Cerebellar nuclear complex (tissue), 1 donor: ENCODE measurements around the gene QRICH1.
A peak's percentile ranks its signal among the peaks of the same experiment; 100 is the strongest.

ENCODE experiments used
- DNase-seq, 2 experiments: peaks; one replicate each; lab custom pipeline; 2025; lab: John Stamatoyannopoulos, UW

The QRICH1 gene

DNA sequence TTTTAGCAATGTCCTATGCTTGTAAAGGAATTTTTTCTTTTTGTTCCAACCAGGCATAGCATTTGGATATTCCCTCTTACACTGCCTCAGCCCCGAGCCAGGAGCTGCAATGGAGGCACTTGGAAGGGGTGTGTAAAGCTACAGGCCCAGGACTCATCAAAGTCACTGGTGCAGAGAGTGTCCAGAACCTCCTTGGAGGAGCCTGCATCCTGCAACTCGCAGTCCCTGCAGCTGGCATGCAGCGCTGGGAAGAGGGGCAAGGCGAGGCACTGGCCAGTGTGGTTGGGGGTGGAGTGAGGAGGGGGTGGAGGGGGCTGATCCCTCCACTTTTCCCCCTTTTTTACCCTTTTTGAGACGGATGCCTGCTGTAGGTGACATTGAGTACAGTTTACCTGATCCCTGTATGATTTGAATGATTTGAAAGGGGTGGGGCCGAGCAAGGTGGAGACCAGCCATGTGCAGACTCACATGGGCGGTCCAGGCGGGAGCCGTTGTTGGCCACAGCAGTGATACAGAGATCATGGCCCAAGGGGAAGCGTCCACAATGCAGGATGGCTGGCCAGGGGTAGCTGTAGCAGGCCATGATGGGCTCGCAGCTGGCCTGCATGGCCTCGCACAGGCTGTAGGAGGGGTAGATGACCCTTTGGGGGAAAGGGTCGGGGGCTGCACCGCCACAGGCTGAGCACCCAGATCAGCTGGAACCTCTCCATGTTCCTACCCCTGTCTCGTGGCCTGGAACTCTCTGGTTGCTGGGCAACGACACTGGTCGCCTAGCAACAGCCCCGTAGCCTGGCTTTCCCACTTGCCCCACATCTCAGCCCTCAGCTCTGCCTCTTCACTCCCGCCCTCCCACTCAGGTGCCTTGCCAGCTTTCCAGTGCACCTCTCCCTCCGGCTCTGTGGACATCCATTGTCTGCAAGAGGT lies 95.9 kb downstream of the QRICH1 start:
- DNase-seq = no peak

DNA sequence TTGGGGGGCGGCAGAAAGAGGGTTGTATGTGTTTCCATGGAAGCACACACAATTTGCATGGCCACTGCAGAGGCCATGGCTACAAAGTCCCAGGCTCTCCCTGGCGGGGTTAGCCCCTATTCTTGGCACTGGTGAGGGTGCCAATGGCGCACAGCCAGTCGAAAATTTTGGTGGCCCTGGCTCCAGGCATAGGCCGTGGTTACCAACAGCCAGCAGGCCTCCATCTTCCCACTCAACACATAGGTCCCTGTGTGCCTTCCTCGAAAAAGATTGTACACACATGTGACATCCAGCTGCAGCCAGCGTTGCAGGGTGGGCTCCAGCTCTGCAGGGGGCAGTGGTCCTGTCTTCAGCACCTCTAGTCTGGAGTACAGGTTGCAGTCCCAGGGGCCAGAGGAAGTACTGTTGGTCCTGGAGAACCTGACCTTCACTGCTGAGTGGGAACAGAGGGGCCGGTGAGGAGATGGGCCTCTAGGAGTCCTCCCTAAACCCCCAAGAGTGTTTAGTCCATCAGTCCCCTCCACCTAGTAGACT lies 96.7 kb downstream of the QRICH1 start:
- no peak for DNase-seq

GRCh38 chr3:48996640-48997039 lies 97.2 kb downstream of the QRICH1 start:
- DNase-seq = no peak

DNA sequence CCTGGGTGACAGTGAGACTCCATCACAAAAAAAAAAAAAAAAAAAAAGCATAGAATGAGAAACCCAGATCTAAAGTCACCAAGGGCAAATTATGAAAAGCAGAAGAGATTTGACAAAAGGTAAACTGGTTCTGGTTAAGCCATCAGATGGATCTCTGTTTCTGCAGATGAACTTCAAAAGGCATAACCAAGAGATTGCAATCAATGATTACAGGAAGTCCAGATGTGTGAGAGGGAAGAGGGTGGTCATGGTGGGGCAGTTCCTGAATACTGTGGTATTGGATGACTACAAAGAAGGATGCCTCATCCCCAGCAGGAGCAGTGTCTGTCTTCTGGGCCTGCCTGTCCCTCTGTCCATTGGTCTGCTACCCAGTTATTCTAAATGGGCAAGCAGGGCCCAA lies 100.0 kb downstream of the QRICH1 start:
- DNase-seq = no peak

DNA sequence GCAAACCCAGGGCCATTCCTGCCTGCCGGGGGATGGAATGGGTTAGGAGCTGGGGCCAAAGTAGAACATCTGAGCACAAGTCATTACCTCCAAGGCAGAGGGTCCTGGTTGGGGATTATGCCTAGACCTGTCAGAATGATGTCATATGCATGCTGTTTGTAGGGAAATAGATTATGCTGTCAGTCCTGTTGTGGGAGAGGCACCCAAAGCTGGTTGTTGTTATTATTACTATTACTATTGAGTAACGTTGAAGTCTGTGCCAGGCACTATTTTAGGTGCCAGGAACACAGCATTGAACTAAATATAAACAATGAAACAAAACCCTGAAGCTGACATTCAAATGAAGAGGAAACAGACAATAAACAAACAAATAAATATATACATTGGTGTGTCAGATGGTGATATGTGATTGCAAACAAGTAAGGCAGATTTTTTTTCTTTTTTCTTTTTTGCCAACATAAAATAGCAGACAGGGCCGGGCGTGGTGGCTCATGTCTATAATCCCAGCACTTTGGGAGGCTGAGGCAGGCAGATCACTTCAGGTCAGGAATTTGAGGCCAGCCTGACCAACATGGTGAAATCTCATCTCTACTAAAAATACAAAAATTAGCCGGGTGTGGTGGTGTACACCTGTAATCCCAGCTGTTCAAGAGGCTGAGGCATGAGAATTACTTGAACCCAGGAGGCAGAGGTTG lies 101.9 kb downstream of the QRICH1 start:
- DNase-seq = no peak

- no peak for DNase-seq
Measured at GRCh38 chr3:48990636-48991469, 103.0 kb downstream of the QRICH1 start.

DNA sequence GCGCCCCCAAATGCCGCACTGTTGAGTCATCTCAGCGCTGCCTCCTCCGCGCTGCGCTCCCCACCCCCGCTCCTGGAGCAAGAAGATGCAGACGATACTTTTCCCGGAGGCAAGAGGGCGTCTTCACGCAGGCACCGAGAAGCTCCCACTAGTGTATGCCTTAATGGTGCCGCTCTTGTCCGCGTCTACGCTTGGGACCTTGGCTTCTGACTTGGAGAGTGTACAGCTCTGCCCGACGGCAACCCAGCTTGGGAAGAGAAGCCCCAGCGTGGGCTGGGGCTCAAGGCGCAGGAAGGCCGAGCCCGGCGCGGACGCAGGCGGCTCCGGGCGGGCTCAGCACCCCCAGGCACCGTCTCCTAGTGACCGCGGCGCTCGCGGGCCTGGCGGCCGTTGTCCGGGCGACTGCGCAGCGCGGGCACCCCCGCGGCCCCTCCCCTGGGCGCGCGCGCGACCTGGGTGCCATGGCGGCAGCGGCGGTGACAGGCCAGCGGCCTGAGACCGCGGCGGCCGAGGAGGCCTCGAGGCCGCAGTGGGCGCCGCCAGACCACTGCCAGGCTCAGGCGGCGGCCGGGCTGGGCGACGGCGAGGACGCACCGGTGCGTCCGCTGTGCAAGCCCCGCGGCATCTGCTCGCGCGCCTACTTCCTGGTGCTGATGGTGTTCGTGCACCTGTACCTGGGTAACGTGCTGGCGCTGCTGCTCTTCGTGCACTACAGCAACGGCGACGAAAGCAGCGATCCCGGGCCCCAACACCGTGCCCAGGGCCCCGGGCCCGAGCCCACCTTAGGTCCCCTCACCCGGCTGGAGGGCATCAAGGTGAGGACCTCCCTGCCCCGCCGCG lies 103.9 kb downstream of the QRICH1 start, which contains the start of gene P4HTM:
P4HTM (plus strand) TSS at position 446 of the 840 bp plus-strand sequence; CDS start at position 462, 16 bp downstream.
- DNase-seq = peak; percentile 0 to 72

DNA sequence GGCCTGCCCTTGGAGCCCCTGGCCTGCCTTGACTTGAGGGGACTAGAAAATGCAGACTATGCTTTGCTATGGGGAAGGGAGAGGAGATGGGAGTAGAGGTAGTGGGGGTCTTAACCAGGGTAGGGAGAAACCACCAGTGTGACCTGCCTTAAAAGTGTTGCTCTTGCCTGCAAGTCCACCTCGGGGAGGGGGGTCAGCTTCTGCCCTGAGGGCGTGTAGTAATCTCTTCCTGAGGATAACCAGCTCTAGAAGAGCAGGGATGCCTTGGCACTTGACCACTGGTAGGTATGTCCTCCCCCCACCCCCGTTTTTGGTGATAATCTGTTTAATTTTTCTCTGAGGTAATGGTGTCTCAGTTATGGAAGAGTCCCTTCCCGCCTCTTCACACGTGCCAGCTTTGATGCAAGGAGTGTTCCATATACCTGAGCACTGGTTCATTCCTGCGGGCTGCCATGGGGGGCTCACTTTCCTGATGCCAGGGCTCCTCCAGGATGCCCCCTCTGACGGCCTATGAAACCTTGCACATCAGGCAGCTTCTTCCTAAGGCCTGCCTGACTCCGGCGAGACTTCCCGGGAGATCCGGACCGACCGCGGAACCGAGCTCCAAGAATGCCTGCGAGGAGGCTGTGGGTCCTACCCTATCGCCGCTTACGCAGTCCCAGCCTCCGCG lies 104.6 kb downstream of the QRICH1 start:
- DNase-seq = no peak

GRCh38 chr3:48985831-48986376 lies 108.0 kb downstream of the QRICH1 start:
- DNase-seq = no peak

GRCh38 chr3:48984663-48985062 lies 109.2 kb downstream of the QRICH1 start:
- no peak for DNase-seq

- DNase-seq = no peak
Measured at GRCh38 chr3:48983096-48983495, 110.8 kb downstream of the QRICH1 start.

GRCh38 chr3:48982686-48983085 lies 111.2 kb downstream of the QRICH1 start:
- DNase-seq = no peak

DNA sequence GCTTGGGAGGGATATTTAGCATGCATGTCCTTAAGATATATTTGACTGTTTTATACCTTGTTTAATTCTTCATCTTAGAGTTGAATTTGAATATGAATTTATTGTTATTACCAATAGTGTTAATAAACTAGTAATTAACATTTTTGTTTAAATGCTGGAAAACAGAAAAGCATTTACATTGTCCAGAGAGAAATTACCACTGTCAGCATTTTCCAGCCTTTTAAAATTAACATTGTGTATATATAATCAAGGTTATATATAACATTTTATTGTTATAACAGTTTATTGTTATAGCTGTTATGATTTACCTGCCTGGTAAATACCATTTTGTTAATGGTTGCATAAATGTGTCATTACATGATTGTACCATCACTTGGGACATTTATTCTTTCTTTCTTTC lies 111.9 kb downstream of the QRICH1 start:
- DNase-seq = no peak

DNA sequence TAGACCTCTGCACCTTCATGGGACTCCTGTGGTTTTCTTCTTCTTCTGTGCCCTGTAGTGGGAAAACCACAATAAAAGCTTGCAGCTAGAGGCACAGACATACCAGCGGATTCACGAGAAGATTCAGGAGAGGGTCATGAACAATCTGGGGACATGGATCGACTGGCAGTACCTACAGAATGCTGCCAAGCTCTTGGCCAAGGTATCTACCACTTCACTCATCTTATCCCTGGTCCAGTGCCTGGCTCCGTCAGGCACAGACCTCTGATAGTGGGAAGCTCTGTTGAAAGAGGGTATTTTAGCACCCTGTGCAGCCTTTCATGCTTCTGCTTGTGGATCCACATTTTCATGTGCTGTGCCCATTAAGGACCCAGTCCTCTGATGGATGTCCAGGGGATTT lies 113.6 kb downstream of the QRICH1 start:
- DNase-seq = no peak
